K562 (cell line): ENCODE results near the gene SNTG2. TPM values are rescaled to one million over a fixed set of nuclear protein-coding genes. Genes with fewer than 3 reads are reported as not detected.

ENCODE experiments used
- ATAC-seq: fragments of 200-7000 bp; cut with Tn5 transposase; 3 replicates; pipeline ENCODE4 v1.9.1; 2020; ENCODE audit warnings: moderate library complexity
- BruUV-seq: library from RNA; stranded (reverse); fragments of 400-500 nt; replicated peaks from 2 replicates; lab custom pipeline; 2021; lab: Mats Ljungman, UMichigan
- CTCF ChIA-PET: fragments of 300-600 bp; formaldehyde crosslinking; extraction: SDS; loops from one replicate; lab custom pipeline; 2021; ENCODE audit warnings: low intra/inter-chr PET ratio; lab: Yijun Ruan, JAX
- POLR2A ChIA-PET: fragments of 300-600, 350-650 bp; sonication (Branson Sonifier 250); formaldehyde crosslinking; extraction: SDS; loops from one replicate; lab custom pipeline; 2021; ENCODE audit warnings: antibody characterized with exemption, inconsistent platforms; lab: Yijun Ruan, JAX
- DNase-seq, 4 experiments: peaks; one replicate each; pipeline versions ENCODE4 v3.0.0 to v3.0.0-alpha.2; 2011 to 2018; ENCODE audit warnings: low spot score in 3 of 4, mixed read lengths in 3 of 4; ENCODE audit errors: extremely low read depth in 1 of 4
- FAIRE-seq: peaks from 2 replicates; lab custom pipeline; 2011; peaks lifted over from hg19 to GRCh38; lab: Jason Lieb, UNC
- H2AFZ ChIP-seq: 2 replicates; pipeline ENCODE4 v1.6.0; 2011; ENCODE audit warnings: low read depth, low read length, control low read depth, inconsistent platforms
- H3K27ac ChIP-seq: fragments of 200-600 bp; 3 replicates; pipeline ENCODE4 v1.8.0; 2011; ENCODE audit warnings: low read depth, mild to moderate bottlenecking, control low read depth, inconsistent platforms, low read length, moderate library complexity, mixed read lengths; ENCODE audit errors: extremely low read depth
- H3K27me3 ChIP-seq, 2 experiments: fragments of 300-600 bp in 1 of 2; 2 replicates in 1 of 2; 3 replicates in 1 of 2; pipeline versions ENCODE4 v1.6.0 to v1.8.0; 2011; ENCODE audit warnings: inconsistent platforms in 2 of 2, low read length in 2 of 2, mild to moderate bottlenecking in 1 of 2, mixed read lengths in 1 of 2, moderate library complexity in 1 of 2; ENCODE audit not compliant: control insufficient read depth in 2 of 2, insufficient read depth in 2 of 2
- H3K36me3 ChIP-seq: fragments of 300-600 bp; 3 replicates; pipeline ENCODE4 v1.8.0; 2011; ENCODE audit warnings: mild to moderate bottlenecking, low read length, inconsistent platforms; ENCODE audit not compliant: control insufficient read depth, insufficient read depth
- H3K4me1 ChIP-seq, 2 experiments: fragments of 200-600 bp in 1 of 2; replicated peaks in 1 of 2; 2 replicates in 1 of 2; 3 replicates in 1 of 2; pipeline versions ENCODE4 v1.5.1 to v1.8.0; 2011; ENCODE audit warnings: inconsistent platforms in 2 of 2, low read length in 2 of 2, mild to moderate bottlenecking in 1 of 2, mixed read lengths in 1 of 2, moderate library complexity in 1 of 2; ENCODE audit not compliant: control insufficient read depth in 2 of 2, insufficient read depth in 2 of 2
- H3K4me2 ChIP-seq: 2 replicates; pipeline ENCODE4 v1.6.1; 2011; ENCODE audit warnings: low read length, control low read depth, inconsistent platforms, mixed read lengths; ENCODE audit not compliant: insufficient read depth
- H3K4me3 ChIP-seq: fragments of 200-600 bp; sonication (generic), shearing (Covaris generic); 2 replicates; pipeline ENCODE4 v1.5.1; 2016; ENCODE audit warnings: control low read depth, inconsistent platforms
- H3K79me2 ChIP-seq: fragments of 200-600 bp; 3 replicates; pipeline ENCODE4 v1.8.0; 2011; ENCODE audit warnings: low read length, inconsistent platforms; ENCODE audit not compliant: control insufficient read depth, insufficient read depth
- H3K9ac ChIP-seq, 2 experiments: 2 replicates each; pipeline versions ENCODE4 v1.6.0 to v1.6.1; 2011; ENCODE audit warnings: low read depth in 2 of 2, low read length in 2 of 2, control low read depth in 1 of 2, inconsistent platforms in 1 of 2, mild to moderate bottlenecking in 1 of 2, mixed read lengths in 1 of 2; ENCODE audit not compliant: insufficient read depth in 1 of 2
- H3K9me1 ChIP-seq: one replicate; pipeline ENCODE4 v1.6.0; 2011; ENCODE audit warnings: inconsistent platforms, mild to moderate bottlenecking, low read length, moderate library complexity; ENCODE audit not compliant: control insufficient read depth, insufficient read depth
- H3K9me3 ChIP-seq: replicated peaks from 2 replicates; pipeline ENCODE4 v1.5.1; 2011; ENCODE audit warnings: low read depth, low read length, inconsistent platforms; ENCODE audit not compliant: control insufficient read depth, insufficient read depth
- H4K20me1 ChIP-seq: replicated peaks from 2 replicates; pipeline ENCODE4 v1.6.1; 2011; ENCODE audit warnings: low read length, inconsistent platforms, mixed read lengths; ENCODE audit not compliant: control insufficient read depth, insufficient read depth
- DACH1 ChIP-seq: fragments of 450-650 bp; IDR thresholded peaks from 2 replicates; pipeline ENCODE4 v1.6.1; 2018; ENCODE audit not compliant: partially characterized antibody
- EGR1 ChIP-seq: fragments of 450-650 bp; conservative IDR thresholded peaks from 2 replicates; pipeline ENCODE4 v1.6.1; 2017; ENCODE audit warnings: mild to moderate bottlenecking
- HSF4 ChIP-seq: fragments of 250-450 bp; sonication (Bioruptor Pico); IDR thresholded peaks from 2 replicates; pipeline ENCODE4 v2.1.2; 2022; ENCODE audit warnings: mild to moderate bottlenecking, moderate library complexity, borderline replicate concordance
- ILF3 ChIP-seq: fragments of 450-650 bp; IDR thresholded peaks from 2 replicates; pipeline ENCODE4 v1.6.1; 2018; ENCODE audit warnings: antibody characterized with exemption, mild to moderate bottlenecking, moderate library complexity, borderline replicate concordance
- NFIC ChIP-seq: fragments of 450-650 bp; IDR thresholded peaks from 2 replicates; pipeline ENCODE4 v1.6.1; 2017; ENCODE audit warnings: mild to moderate bottlenecking, inconsistent platforms
- NFXL1 ChIP-seq: fragments of 450-650 bp; formaldehyde crosslinking; IDR thresholded peaks from 2 replicates; pipeline ENCODE4 v1.4.0; 2021; ENCODE audit warnings: mild to moderate bottlenecking
- POLR2B ChIP-seq: fragments of 450-650 bp; IDR thresholded peaks from 2 replicates; pipeline ENCODE4 v1.6.1; 2018; ENCODE audit warnings: low read depth; ENCODE audit not compliant: partially characterized antibody
- TAL1 ChIP-seq: fragments of 450-650 bp; IDR thresholded peaks from 2 replicates; pipeline ENCODE4 v1.6.1; 2016; ENCODE audit warnings: mild to moderate bottlenecking
- ZC3H11A ChIP-seq: IDR thresholded peaks from 2 replicates; pipeline ENCODE4 v1.6.1; 2012; ENCODE audit warnings: low read depth, low read length, improper control_type of control experiment
- ZNF347 ChIP-seq: fragments of 450-650 bp; formaldehyde crosslinking; IDR thresholded peaks from 2 replicates; pipeline ENCODE4 v1.4.0; 2020; ENCODE audit warnings: low read depth, mild to moderate bottlenecking, moderate library complexity
- ZNF384 ChIP-seq: IDR thresholded peaks from 2 replicates; pipeline ENCODE4 v1.6.1; 2012; ENCODE audit warnings: low read depth, low read length, improper control_type of control experiment
- ZNF77 ChIP-seq: fragments of 250-450 bp; sonication (Bioruptor Pico); IDR thresholded peaks from 2 replicates; pipeline ENCODE4 v1.5.0; 2020
- ZNF785 ChIP-seq: fragments of 250-450 bp; sonication (Bioruptor Pico); IDR thresholded peaks from 2 replicates; pipeline ENCODE4 v1.4.0; 2020; ENCODE audit warnings: mild to moderate bottlenecking
- WGBS: fragments of 100-300 bp; shearing (Covaris generic); methylation state at CpG from one replicate; pipeline ENCODE4 v1.1.6; 2016; ENCODE audit warnings: low coverage, mixed read lengths; ENCODE audit not compliant: insufficient coverage; ENCODE audit errors: missing lambda C conversion rate; 5-methylcytosine and 5-hydroxymethylcytosine counted together
- in situ Hi-C: fragments of 300-500 bp; cut with MboI; formaldehyde crosslinking; loops from 4 replicates; pipeline ENCODE4 v1.15.0; 2018; ENCODE audit warnings: inconsistent platforms, mixed read lengths
- intact Hi-C: fragments of 100-400 bp; cut with micrococcal nuclease; formaldehyde crosslinking; loops from 2 replicates; pipeline ENCODE4 v1.14.2; 2022
- polyA plus RNA-seq, 8 experiments: library from polyadenylated mRNA; depleted of rRNA in 4 of 8; stranded (reverse) in 5 of 8; unstranded in 3 of 8; fragments of >200 nt; fragmentation: Nextera tagmentation in 2 of 8; fragmentation: Illumina TruSeq in 1 of 8; extraction: Ambion mirVana in 2 of 8; extraction: Trizol in 1 of 8; gene quantifications; 2 replicates each; pipeline versions ENCODE4 v1.2.1 to v1.2.3, GENCODE V29; 2011 to 2014; ENCODE audit warnings: inconsistent platforms in 1 of 8, missing spikeins in 1 of 8
- total RNA-seq, 7 experiments: library from RNA; depleted of rRNA in 6 of 7; stranded (reverse); fragments of >200 nt in 6 of 7; fragmentation: Illumina TruSeq in 2 of 7; extraction: Trizol in 2 of 7; gene quantifications; 2 replicates each; pipeline versions ENCODE4 v1.2.1 to v1.2.3, GENCODE V29; 2011 to 2021; ENCODE audit warnings: low replicate concordance in 1 of 7
- TF ChIP-seq, protein P1 (sequence below): fragments of 450-650 bp; IDR thresholded peaks from 2 replicates; pipeline ENCODE4 v1.7.0; 2016; ENCODE audit warnings: borderline replicate concordance

SNTG2 gene
- total and polyA plus RNA-seq, 9 of the 15 experiments (the other 6 are each of a cell fraction or from before 2014, with no cell fraction given): not detected

DNA sequence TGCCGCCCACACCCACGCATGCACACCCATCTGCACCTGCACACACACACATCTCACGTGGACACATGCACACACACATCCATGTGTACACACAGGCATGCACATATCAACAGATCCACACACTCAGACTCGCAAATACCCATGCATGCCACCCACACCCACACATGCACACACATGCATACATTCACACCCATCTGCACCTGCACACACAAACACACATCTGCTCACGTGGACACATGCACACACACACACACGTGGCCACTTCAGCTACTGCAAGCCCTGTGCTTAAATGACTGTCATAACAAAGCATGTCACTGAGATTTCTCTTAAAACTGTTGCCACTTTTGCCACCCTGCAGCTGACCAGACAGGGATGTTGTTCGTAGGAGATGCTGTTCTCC lies 186.6 kb downstream of the SNTG2 start (continued):
- TF ChIP-seq, protein P1, sequence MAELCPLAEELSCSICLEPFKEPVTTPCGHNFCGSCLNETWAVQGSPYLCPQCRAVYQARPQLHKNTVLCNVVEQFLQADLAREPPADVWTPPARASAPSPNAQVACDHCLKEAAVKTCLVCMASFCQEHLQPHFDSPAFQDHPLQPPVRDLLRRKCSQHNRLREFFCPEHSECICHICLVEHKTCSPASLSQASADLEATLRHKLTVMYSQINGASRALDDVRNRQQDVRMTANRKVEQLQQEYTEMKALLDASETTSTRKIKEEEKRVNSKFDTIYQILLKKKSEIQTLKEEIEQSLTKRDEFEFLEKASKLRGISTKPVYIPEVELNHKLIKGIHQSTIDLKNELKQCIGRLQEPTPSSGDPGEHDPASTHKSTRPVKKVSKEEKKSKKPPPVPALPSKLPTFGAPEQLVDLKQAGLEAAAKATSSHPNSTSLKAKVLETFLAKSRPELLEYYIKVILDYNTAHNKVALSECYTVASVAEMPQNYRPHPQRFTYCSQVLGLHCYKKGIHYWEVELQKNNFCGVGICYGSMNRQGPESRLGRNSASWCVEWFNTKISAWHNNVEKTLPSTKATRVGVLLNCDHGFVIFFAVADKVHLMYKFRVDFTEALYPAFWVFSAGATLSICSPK: no peak
- TF ChIP-seq NFXL1 (CRISPR knock-in tag) (no peak), ZNF347 (CRISPR knock-in tag) (no peak)

DNA sequence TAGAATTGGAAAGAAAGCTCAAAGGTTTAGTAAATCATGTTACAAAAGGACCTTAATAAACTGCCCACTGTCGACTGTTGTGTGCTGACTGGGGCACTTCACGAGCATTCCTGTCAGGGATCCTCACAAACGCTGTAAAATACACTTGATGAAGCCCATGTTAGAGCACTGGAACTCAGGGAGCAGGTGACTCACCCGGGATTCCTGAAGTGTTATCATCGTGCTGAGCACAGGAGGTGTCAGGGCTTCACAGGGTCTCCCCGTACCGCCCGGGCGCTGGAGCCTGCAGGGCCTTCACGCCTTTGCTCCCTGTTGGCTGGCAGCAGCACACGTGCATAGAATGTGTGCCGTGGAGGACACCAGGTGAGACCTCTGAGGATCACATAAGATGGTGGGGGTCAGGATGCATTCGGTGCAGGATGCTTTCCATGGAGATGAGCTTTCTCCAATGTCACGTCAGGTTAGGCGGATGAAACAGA lies 187.3 kb downstream of the SNTG2 start:
- BruUV-seq: no TSS peak
- FAIRE-seq: no peak

More for the DNA sequence above, 187.3 kb downstream of the SNTG2 start:
- intact Hi-C loops: loop anchor here (5.0 kb wide), 1 partner anchor 186 kb away; the partner anchor contains the start of gene SNTG2
- POLR2A ChIA-PET: interaction anchor here (0.9 kb wide), 1 partner anchor 13 kb away, joined by 4 read pairs; no protein-coding TSS in a partner anchor
- Histone ChIP-seq H3K27me3 (peaks cover 0 to 5% of the 10 kb centered on the region in 2 experiments; a peak in 2 of 5 replicates), H3K4me2 (no peak overlapping the region), H4K20me1 (no peaks in the 10 kb centered on the region), H3K36me3 (no peaks in the 10 kb centered on the region)
- DNase-seq: no peak
- CTCF ChIA-PET: no interaction called here
- TF ChIP-seq ZNF384 (no peak), ZNF785 (CRISPR knock-in tag) (no peak), POLR2B (no peak), TAL1 (no peak), ILF3 (no peak), EGR1 (no peak), ZNF77 (CRISPR knock-in tag) (no peak), HSF4 (CRISPR knock-in tag) (no peak), NFIC (no peak), DACH1 (no peak), ZC3H11A (no peak)
- TF ChIP-seq, all 486 proteins: peak for 0
- Histone ChIP-seq H3K4me3 (no peak overlapping the region), H3K4me1 (0 out of 5 replicates have a peak, but pooled peaks cover 0 to 3% of the 10 kb centered on the region in 2 experiments), H2AFZ (no peak overlapping the region), H3K9me1 (no peaks in the 10 kb centered on the region), H3K9me3 (no peaks in the 10 kb centered on the region), H3K9ac (no peak overlapping the region), H3K27ac (no peak overlapping the region), H3K79me2 (no peaks in the 10 kb centered on the region)
- in situ Hi-C loops: no loop called here
- ATAC-seq: no peak
- WGBS: 0% methylated on average over 15 of the region's 15 CpGs
